ENCODE data around the gene APBB1IP. TPM values are rescaled to one million over a fixed set of nuclear protein-coding genes. Genes with fewer than 3 reads are reported as not detected.
A peak's percentile ranks its signal among the peaks of the same experiment; 100 is the strongest.

The APBB1IP gene
- polyA plus RNA-seq, 2 of the 4 experiments (the other 2 are of a cell fraction) = 0.96 to 9.2 TPM

GRCh38 chr10:26483554-26483953 is 45.4 kb downstream of the APBB1IP start (continued):
- TF ChIP-seq JUN (IDR thresholded peaks at IDR 0.05) (peak; percentile 26 to 50; a peak in 2 of 5 replicates), BCL3 (IDR thresholded peaks at IDR 0.05) (no peak), SMC3 (IDR thresholded peaks at IDR 0.05) (peak; percentile 11; the same call in 1 of the 3 replicates), CHD4 (IDR thresholded peaks at IDR 0.05; ENCODE audit: borderline replicate concordance) (no peak), CBX8 (IDR thresholded peaks at IDR 0.05) (no peak), EHMT2 (IDR thresholded peaks at IDR 0.05; ENCODE audit: low read depth) (no peak), FOSL2 (IDR thresholded peaks at IDR 0.05) (peak; percentile 81), FOSL2 (CRISPR knock-in tag; IDR thresholded peaks at IDR 0.05) (peak; percentile 90), USF2 (IDR thresholded peaks at IDR 0.05) (no peak), REST (IDR thresholded peaks at IDR 0.05) (no peak), RFX5 (IDR thresholded peaks at IDR 0.05) (no peak), KDM1A (IDR thresholded peaks at IDR 0.05; ENCODE audit: low read depth) (no peak), PHF8 (IDR thresholded peaks at IDR 0.05; ENCODE audit: borderline replicate concordance, low read depth) (no peak), PBX3 (IDR thresholded peaks at IDR 0.05) (no peak), HES2 (IDR thresholded peaks at IDR 0.05) (no peak), ZFP36 (IDR thresholded peaks at IDR 0.05; ENCODE audit: borderline replicate concordance, partially characterized antibody) (no peak), RARB (CRISPR knock-in tag; IDR thresholded peaks at IDR 0.05) (peak; percentile 73; the same call in 1 of the 2 replicates), RNF2 (IDR thresholded peaks at IDR 0.05; ENCODE audit: borderline replicate concordance, low read depth) (no peak), CHD2 (IDR thresholded peaks at IDR 0.05; ENCODE audit: low read length, partially characterized antibody) (no peak), HOXB5 (CRISPR knock-in tag; IDR thresholded peaks at IDR 0.05) (no peak), TFCP2L1 (CRISPR knock-in tag; IDR thresholded peaks at IDR 0.05) (no peak), HMGXB4 (CRISPR knock-in tag; IDR thresholded peaks at IDR 0.05; ENCODE audit: borderline replicate concordance) (no peak), HOXA7 (CRISPR knock-in tag; IDR thresholded peaks at IDR 0.05) (no peak)

Measured in A549 (cell line).